K562 (cell line): ENCODE data around the gene GPRASP1.
"Not testable (repeated sequence)": the region's sequence is repeated elsewhere in the genome, so short reads cannot be mapped to it uniquely, and the experiment has no call there.

Experiments
- MYC ChIP-seq, 2 experiments: fragments of 250-450 bp in 1 of 2; sonication (Bioruptor Pico) in 1 of 2; IDR thresholded peaks; 2 replicates each; pipeline versions ENCODE4 v1.5.1 to v1.6.1; 2012 to 2021; ENCODE audit warnings: low read depth in 2 of 2, borderline replicate concordance in 1 of 2, improper control_type of control experiment in 1 of 2, low read length in 1 of 2, mild to moderate bottlenecking in 1 of 2, moderate library complexity in 1 of 2
- POLR2AphosphoS5 ChIP-seq: IDR thresholded peaks from 2 replicates; pipeline ENCODE4 v1.6.1; 2011; ENCODE audit warnings: mild to moderate bottlenecking, low read depth, low read length, moderate library complexity; ENCODE audit not compliant: control insufficient read depth, insufficient read depth
- RBFOX2 ChIP-seq: fragments of 200-400 bp; formaldehyde crosslinking; IDR thresholded peaks from 2 replicates; pipeline ENCODE4 v1.6.1; 2017; ENCODE audit warnings: low read depth, mild to moderate bottlenecking, low read length, moderate library complexity
- SREBF1 ChIP-seq: fragments of 150-350 bp; IDR thresholded peaks from 2 replicates; pipeline ENCODE4 v1.6.1; 2014; ENCODE audit warnings: antibody characterized with exemption, low read depth, low read length, borderline replicate concordance
- YY1 ChIP-seq, 3 experiments: IDR thresholded peaks; 2 replicates each; pipeline ENCODE4 v1.6.1; 2011; ENCODE audit warnings: low read length in 2 of 3, mild to moderate bottlenecking in 2 of 3, moderate library complexity in 2 of 3, borderline replicate concordance in 1 of 3, control low read depth in 1 of 3, low read depth in 1 of 3; ENCODE audit not compliant: insufficient read depth in 3 of 3, insufficient replicate concordance in 2 of 3, control insufficient read depth in 1 of 3, insufficient read length in 1 of 3; ENCODE audit errors: extremely low read depth in 1 of 3
- ZNF239 ChIP-seq: fragments of 250-450 bp; sonication (Bioruptor Pico); IDR thresholded peaks from 2 replicates; pipeline ENCODE4 v1.4.0; 2020; ENCODE audit warnings: mild to moderate bottlenecking
- ZNF282 ChIP-seq: sonication (generic); formaldehyde crosslinking; IDR thresholded peaks from 2 replicates; pipeline ENCODE4 v1.8.1; 2023; ENCODE audit warnings: missing genetic modification reagents
- ZNF316 ChIP-seq: fragments of 450-650 bp; IDR thresholded peaks from 2 replicates; pipeline ENCODE4 v1.6.1; 2016
- TF ChIP-seq, protein P1 (sequence below): sonication (generic); formaldehyde crosslinking; IDR thresholded peaks from 2 replicates; pipeline ENCODE4 v1.8.0; 2023; ENCODE audit warnings: missing genetic modification reagents, mild to moderate bottlenecking, borderline replicate concordance
- TF ChIP-seq, protein P2 (sequence below), 3 experiments: IDR thresholded peaks in 2 of 3; conservative IDR thresholded peaks in 1 of 3; 2 replicates each; pipeline ENCODE4 v1.5.1; 2011 to 2012; ENCODE audit warnings: low read length in 3 of 3, mild to moderate bottlenecking in 3 of 3, control low read depth in 2 of 3, improper control_type of control experiment in 1 of 3, inconsistent platforms in 1 of 3, low read depth in 1 of 3, mixed read lengths in 1 of 3, moderate library complexity in 1 of 3; ENCODE audit not compliant: insufficient read depth in 2 of 3

DNA sequence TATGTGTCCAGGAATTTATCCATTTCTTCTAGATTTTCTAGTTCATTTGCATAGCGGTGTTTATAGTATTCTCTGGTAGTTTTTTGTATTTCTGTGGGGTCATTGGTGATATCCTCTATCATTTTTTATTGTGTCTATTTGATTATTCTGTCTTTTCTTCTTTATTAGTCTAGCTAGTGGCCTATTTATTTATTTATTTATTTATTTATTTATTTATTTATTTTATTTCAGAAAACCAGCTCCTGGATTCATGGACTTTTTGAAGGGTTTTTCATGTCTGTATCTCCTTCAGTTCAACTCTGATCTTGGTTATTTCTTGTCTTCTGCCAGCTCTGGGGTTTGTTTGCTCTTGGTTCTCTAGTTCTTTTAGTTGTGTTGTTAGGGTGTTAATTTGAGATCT, 26.2 kb downstream of the GPRASP1 start:
- TF ChIP-seq ZNF282 (CRISPR knock-in tag); ZNF239 (CRISPR knock-in tag); YY1 (IDR thresholded peaks at IDR 0.05; ENCODE audit: borderline replicate concordance in 1 of 3, control insufficient read depth in 1 of 3, extremely low read depth in 1 of 3, insufficient read depth in 3 of 3, insufficient read length in 1 of 3, insufficient replicate concordance in 2 of 3, low read depth in 1 of 3, low read length in 2 of 3); RBFOX2; POLR2AphosphoS5; MYC (IDR thresholded peaks at IDR 0.05; ENCODE audit: low read depth, low read length); MYC (CRISPR knock-in tag; IDR thresholded peaks at IDR 0.05; ENCODE audit: borderline replicate concordance, low read depth); ZNF316; SREBF1: not testable (repeated sequence)
- TF ChIP-seq, protein P1, sequence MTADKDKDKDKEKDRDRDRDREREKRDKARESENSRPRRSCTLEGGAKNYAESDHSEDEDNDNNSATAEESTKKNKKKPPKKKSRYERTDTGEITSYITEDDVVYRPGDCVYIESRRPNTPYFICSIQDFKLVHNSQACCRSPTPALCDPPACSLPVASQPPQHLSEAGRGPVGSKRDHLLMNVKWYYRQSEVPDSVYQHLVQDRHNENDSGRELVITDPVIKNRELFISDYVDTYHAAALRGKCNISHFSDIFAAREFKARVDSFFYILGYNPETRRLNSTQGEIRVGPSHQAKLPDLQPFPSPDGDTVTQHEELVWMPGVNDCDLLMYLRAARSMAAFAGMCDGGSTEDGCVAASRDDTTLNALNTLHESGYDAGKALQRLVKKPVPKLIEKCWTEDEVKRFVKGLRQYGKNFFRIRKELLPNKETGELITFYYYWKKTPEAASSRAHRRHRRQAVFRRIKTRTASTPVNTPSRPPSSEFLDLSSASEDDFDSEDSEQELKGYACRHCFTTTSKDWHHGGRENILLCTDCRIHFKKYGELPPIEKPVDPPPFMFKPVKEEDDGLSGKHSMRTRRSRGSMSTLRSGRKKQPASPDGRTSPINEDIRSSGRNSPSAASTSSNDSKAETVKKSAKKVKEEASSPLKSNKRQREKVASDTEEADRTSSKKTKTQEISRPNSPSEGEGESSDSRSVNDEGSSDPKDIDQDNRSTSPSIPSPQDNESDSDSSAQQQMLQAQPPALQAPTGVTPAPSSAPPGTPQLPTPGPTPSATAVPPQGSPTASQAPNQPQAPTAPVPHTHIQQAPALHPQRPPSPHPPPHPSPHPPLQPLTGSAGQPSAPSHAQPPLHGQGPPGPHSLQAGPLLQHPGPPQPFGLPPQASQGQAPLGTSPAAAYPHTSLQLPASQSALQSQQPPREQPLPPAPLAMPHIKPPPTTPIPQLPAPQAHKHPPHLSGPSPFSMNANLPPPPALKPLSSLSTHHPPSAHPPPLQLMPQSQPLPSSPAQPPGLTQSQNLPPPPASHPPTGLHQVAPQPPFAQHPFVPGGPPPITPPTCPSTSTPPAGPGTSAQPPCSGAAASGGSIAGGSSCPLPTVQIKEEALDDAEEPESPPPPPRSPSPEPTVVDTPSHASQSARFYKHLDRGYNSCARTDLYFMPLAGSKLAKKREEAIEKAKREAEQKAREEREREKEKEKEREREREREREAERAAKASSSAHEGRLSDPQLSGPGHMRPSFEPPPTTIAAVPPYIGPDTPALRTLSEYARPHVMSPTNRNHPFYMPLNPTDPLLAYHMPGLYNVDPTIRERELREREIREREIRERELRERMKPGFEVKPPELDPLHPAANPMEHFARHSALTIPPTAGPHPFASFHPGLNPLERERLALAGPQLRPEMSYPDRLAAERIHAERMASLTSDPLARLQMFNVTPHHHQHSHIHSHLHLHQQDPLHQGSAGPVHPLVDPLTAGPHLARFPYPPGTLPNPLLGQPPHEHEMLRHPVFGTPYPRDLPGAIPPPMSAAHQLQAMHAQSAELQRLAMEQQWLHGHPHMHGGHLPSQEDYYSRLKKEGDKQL (CRISPR knock-in tag) = not testable (repeated sequence)
- TF ChIP-seq, protein P2, sequence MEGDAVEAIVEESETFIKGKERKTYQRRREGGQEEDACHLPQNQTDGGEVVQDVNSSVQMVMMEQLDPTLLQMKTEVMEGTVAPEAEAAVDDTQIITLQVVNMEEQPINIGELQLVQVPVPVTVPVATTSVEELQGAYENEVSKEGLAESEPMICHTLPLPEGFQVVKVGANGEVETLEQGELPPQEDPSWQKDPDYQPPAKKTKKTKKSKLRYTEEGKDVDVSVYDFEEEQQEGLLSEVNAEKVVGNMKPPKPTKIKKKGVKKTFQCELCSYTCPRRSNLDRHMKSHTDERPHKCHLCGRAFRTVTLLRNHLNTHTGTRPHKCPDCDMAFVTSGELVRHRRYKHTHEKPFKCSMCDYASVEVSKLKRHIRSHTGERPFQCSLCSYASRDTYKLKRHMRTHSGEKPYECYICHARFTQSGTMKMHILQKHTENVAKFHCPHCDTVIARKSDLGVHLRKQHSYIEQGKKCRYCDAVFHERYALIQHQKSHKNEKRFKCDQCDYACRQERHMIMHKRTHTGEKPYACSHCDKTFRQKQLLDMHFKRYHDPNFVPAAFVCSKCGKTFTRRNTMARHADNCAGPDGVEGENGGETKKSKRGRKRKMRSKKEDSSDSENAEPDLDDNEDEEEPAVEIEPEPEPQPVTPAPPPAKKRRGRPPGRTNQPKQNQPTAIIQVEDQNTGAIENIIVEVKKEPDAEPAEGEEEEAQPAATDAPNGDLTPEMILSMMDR (IDR thresholded peaks at IDR 0.05 in 2 of 3, conservative IDR thresholded peaks at IDR 0.05 in 1 of 3; ENCODE audit: insufficient read depth in 2 of 3, low read depth in 1 of 3, low read length in 3 of 3) = not testable (repeated sequence)
